CD14-positive monocyte (primary cell): ENCODE results near the gene OPN4. TPM values are rescaled to one million over a fixed set of nuclear protein-coding genes. Genes with fewer than 3 reads are reported as not detected.

Source experiments
- DNase-seq, 3 donors: peaks; one replicate each; pipeline ENCODE4 v3.0.0-alpha.2; 2011 to 2022
- H2AFZ ChIP-seq: 2 replicates; pipeline ENCODE4 v1.6.0; 2012; ENCODE audit warnings: mild to moderate bottlenecking, low read depth, low read length, inconsistent platforms; ENCODE audit not compliant: insufficient read depth, poor library complexity, severe bottlenecking
- H3K27ac ChIP-seq, 2 donors: 1 replicate in 1 of 2; 2 replicates in 1 of 2; pipeline ENCODE4 v1.5.1; 2012 to 2013; ENCODE audit warnings: low read length in 2 of 2, control low read depth in 1 of 2, inconsistent platforms in 1 of 2, low read depth in 1 of 2, mild to moderate bottlenecking in 1 of 2
- H3K27me3 ChIP-seq, 2 donors: one replicate each; pipeline versions ENCODE4 v1.6.0 to v1.6.1; 2011 to 2013; ENCODE audit warnings: low read length in 2 of 2; ENCODE audit not compliant: control insufficient read depth in 2 of 2, insufficient read depth in 2 of 2
- H3K36me3 ChIP-seq, 2 donors: replicated peaks in 1 of 2; 1 replicate in 1 of 2; 2 replicates in 1 of 2; pipeline versions ENCODE4 v1.5.1 to v1.6.1; 2012 to 2013; ENCODE audit warnings: low read length in 2 of 2, control low read depth in 1 of 2, inconsistent platforms in 1 of 2, mild to moderate bottlenecking in 1 of 2; ENCODE audit not compliant: insufficient read depth in 2 of 2, control insufficient read depth in 1 of 2
- H3K4me1 ChIP-seq, 2 donors: 1 replicate in 1 of 2; 2 replicates in 1 of 2; pipeline versions ENCODE4 v1.5.1 to v1.6.1; 2012 to 2013; ENCODE audit warnings: low read length in 2 of 2, control low read depth in 1 of 2, inconsistent platforms in 1 of 2, mild to moderate bottlenecking in 1 of 2, moderate library complexity in 1 of 2; ENCODE audit not compliant: insufficient read depth in 2 of 2, control insufficient read depth in 1 of 2
- H3K4me2 ChIP-seq: replicated peaks from 2 replicates; pipeline ENCODE3; 2012; ENCODE audit warnings: low read length, moderate library complexity, mild to moderate bottlenecking; ENCODE audit not compliant: poor library complexity, severe bottlenecking; ENCODE audit errors: extremely low read depth
- H3K4me3 ChIP-seq, 3 experiments: fragments of 200-600 bp in 1 of 3; sonication (generic) in 1 of 3; replicated peaks in 1 of 3; 1 replicate in 2 of 3; 2 replicates in 1 of 3; pipeline ENCODE4 v1.5.1; 2011 to 2013; ENCODE audit warnings: low read length in 3 of 3, mild to moderate bottlenecking in 3 of 3, control low read depth in 2 of 3, low read depth in 2 of 3, inconsistent platforms in 1 of 3, moderate library complexity in 1 of 3
- H3K79me2 ChIP-seq: 2 replicates; pipeline ENCODE4 v1.6.0; 2012; ENCODE audit warnings: mild to moderate bottlenecking, control low read depth, inconsistent platforms, low read length, moderate library complexity; ENCODE audit not compliant: insufficient read depth
- H3K9ac ChIP-seq: 2 replicates; pipeline ENCODE4 v1.6.0; 2017; ENCODE audit warnings: low read length, mild to moderate bottlenecking; ENCODE audit not compliant: insufficient read depth, poor library complexity, severe bottlenecking
- H3K9me3 ChIP-seq, 2 donors: replicated peaks in 1 of 2; 1 replicate in 1 of 2; 2 replicates in 1 of 2; pipeline versions ENCODE4 v1.5.1 to v1.6.1; 2012 to 2013; ENCODE audit warnings: low read length in 2 of 2, control low read depth in 1 of 2; ENCODE audit not compliant: control insufficient read depth in 1 of 2, insufficient read depth in 1 of 2
- H4K20me1 ChIP-seq: 2 replicates; pipeline ENCODE4 v1.6.0; 2012; ENCODE audit warnings: mild to moderate bottlenecking, low read length, control low read depth, moderate library complexity; ENCODE audit not compliant: insufficient read depth
- H3K27ac Mint-ChIP-seq, 7 donors: one replicate each; pipeline ENCODE4 v1.8.0; 2020; ENCODE audit warnings: mild to moderate bottlenecking in 7 of 7, mixed read lengths in 7 of 7, moderate library complexity in 6 of 7, inconsistent platforms in 2 of 7
- H3K27me3 Mint-ChIP-seq, 3 donors: one replicate each; pipeline ENCODE4 v1.8.0; 2021 to 2022; ENCODE audit warnings: low read depth in 3 of 3, mild to moderate bottlenecking in 3 of 3, mixed read lengths in 3 of 3, moderate library complexity in 3 of 3, inconsistent platforms in 1 of 3
- H3K36me3 Mint-ChIP-seq, 2 donors: one replicate each; pipeline ENCODE4 v1.8.0; 2020; ENCODE audit warnings: mixed read lengths in 2 of 2, inconsistent platforms in 1 of 2, mild to moderate bottlenecking in 1 of 2
- H3K4me1 Mint-ChIP-seq: one replicate; pipeline ENCODE4 v1.8.0; 2020; ENCODE audit warnings: mild to moderate bottlenecking, mixed read lengths
- H3K4me3 Mint-ChIP-seq, 2 donors: one replicate each; pipeline ENCODE4 v1.8.0; 2020; ENCODE audit warnings: mild to moderate bottlenecking in 2 of 2, mixed read lengths in 2 of 2, moderate library complexity in 1 of 2
- H3K9me3 Mint-ChIP-seq, 7 donors: one replicate each; pipeline ENCODE4 v1.8.0; 2020 to 2022; ENCODE audit warnings: mixed read lengths in 7 of 7, mild to moderate bottlenecking in 6 of 7, moderate library complexity in 6 of 7, inconsistent platforms in 2 of 7
- CTCF ChIP-seq: fragments of 200-600 bp; IDR thresholded peaks from one replicate; pipeline ENCODE4 v1.8.0; 2022; ENCODE audit warnings: antibody characterized with exemption, mild to moderate bottlenecking
- WGBS: methylation state at CpG from one replicate; pipeline ENCODE4 v1.1.5; 2013; ENCODE audit warnings: missing lambda C conversion rate; ENCODE audit not compliant: insufficient coverage; 5-methylcytosine and 5-hydroxymethylcytosine counted together
- intact Hi-C, 2 donors: fragments of 100-400 bp; cut with micrococcal nuclease; formaldehyde crosslinking; loops; one replicate each; pipeline versions ENCODE4 v1.15.0 to v1.15.1; 2023
- polyA plus RNA-seq, 3 donors: library from polyadenylated mRNA; depleted of rRNA in 1 of 3; unstranded in 2 of 3; stranded (reverse) in 1 of 3; fragments of 300-500 nt in 2 of 3; fragments of >200 nt in 1 of 3; fragmentation: Illumina TruSeq in 2 of 3; gene quantifications; 1 replicate in 2 of 3; 2 replicates in 1 of 3; pipeline ENCODE4 v1.2.3, GENCODE V29; 2012 to 2021

Gene OPN4
- polyA plus RNA-seq, 3 donors: not detected

- H2AFZ ChIP-seq: no peak overlapping the region
- H3K4me2 ChIP-seq: no peak overlapping the region
- H3K36me3 ChIP-seq: no peaks in the 10 kb centered on the region
- Mint-ChIP-seq H3K27me3 (peaks cover 1 to 8% (median 6%) of the 10 kb centered on the region in 3 donors), H3K27ac (no peak overlapping the region), H3K36me3 (no peaks in the 10 kb centered on the region), H3K4me3 (no peak overlapping the region), H3K9me3 (peaks cover 0 to 3% (median 0%) of the 10 kb centered on the region in 7 donors), H3K4me1 (peaks cover 8% of the 10 kb centered on the region)
- H3K79me2 ChIP-seq: no peaks in the 10 kb centered on the region
- no peak overlapping the region for H3K27ac ChIP-seq
- H3K27me3 ChIP-seq: peaks cover 0 to 2% of the 10 kb centered on the region in 2 donors
- H3K9ac ChIP-seq: no peak overlapping the region
- intact Hi-C loops: no loop called here
- peaks cover 7 to 10% of the 10 kb centered on the region in 2 donors for H3K4me1 ChIP-seq
- H3K4me3 ChIP-seq: no peak overlapping the region
- no peaks in the 10 kb centered on the region for H4K20me1 ChIP-seq
- no peak for TF ChIP-seq CTCF
- no CpG with 5 or more reads among the region's 1 CpG for WGBS
- no peaks in the 10 kb centered on the region for H3K9me3 ChIP-seq
- no peak for DNase-seq
Measured at GRCh38 chr10:86706977-86707376, 52.6 kb downstream of the OPN4 start.

GRCh38 chr10:86707505-86707904 lies 53.2 kb downstream of the OPN4 start:
- Mint-ChIP-seq H3K4me1 (peaks cover 11% of the 10 kb centered on the region), H3K27me3 (peaks cover 6 to 12% (median 7%) of the 10 kb centered on the region in 3 donors), H3K27ac (no peak overlapping the region), H3K9me3 (peaks cover 0 to 5% (median 0%) of the 10 kb centered on the region in 7 donors), H3K36me3 (no peaks in the 10 kb centered on the region), H3K4me3 (no peak overlapping the region)
- no peaks in the 10 kb centered on the region for H3K36me3 ChIP-seq
- no peak for DNase-seq
- no peaks in the 10 kb centered on the region for H4K20me1 ChIP-seq
- intact Hi-C loops: no loop called here
- no peaks in the 10 kb centered on the region for H3K79me2 ChIP-seq
- H3K27ac ChIP-seq: no peak overlapping the region
- WGBS: 90% methylated on average over 2 of the region's 4 CpGs
- H2AFZ ChIP-seq: no peak overlapping the region
- no peak overlapping the region for H3K4me2 ChIP-seq
- H3K4me3 ChIP-seq: no peak overlapping the region
- H3K9ac ChIP-seq: no peak overlapping the region
- peaks cover 12 to 14% of the 10 kb centered on the region in 2 donors for H3K4me1 ChIP-seq
- H3K9me3 ChIP-seq: no peaks in the 10 kb centered on the region
- TF ChIP-seq CTCF: no peak
- peaks cover 0 to 7% of the 10 kb centered on the region in 2 donors for H3K27me3 ChIP-seq
